Fibroblast of skin of left quadriceps (primary cell): ENCODE measurements around the gene TNFRSF6B.

Experiments
- DNase-seq, 2 experiments: peaks; one replicate each; pipeline ENCODE4 v3.0.0-alpha.2; 2013; ENCODE audit warnings: low read depth in 2 of 2

TNFRSF6B gene

GRCh38 chr20:63696306-63696627 is 185 bp upstream of the TNFRSF6B start:
- DNase-seq: no peak

- no peak for DNase-seq
These were observed 960 bp downstream of the TNFRSF6B start for GRCh38 chr20:63697357-63697867.

GRCh38 chr20:63697868-63698545 is 1.6 kb downstream of the TNFRSF6B start:
- no peak for DNase-seq

- peak; percentile 62 to 66 for DNase-seq
These were observed 2.5 kb downstream of the TNFRSF6B start for GRCh38 chr20:63698739-63699465.

GRCh38 chr20:63699466-63700198 is 3.2 kb downstream of the TNFRSF6B start:
- no peak for DNase-seq

GRCh38 chr20:63700199-63701050 is 4.0 kb downstream of the TNFRSF6B start:
- DNase-seq: no peak

- no peak for DNase-seq
These were observed 4.5 kb downstream of the TNFRSF6B start for GRCh38 chr20:63701051-63701328.

- no peak for DNase-seq
These were observed 5.0 kb downstream of the TNFRSF6B start for GRCh38 chr20:63701329-63702035.

GRCh38 chr20:63702036-63702665 is 5.7 kb downstream of the TNFRSF6B start:
- DNase-seq: no peak

GRCh38 chr20:63702751-63703470 is 6.5 kb downstream of the TNFRSF6B start:
- DNase-seq: no peak

- DNase-seq: no peak
These were observed 7.1 kb downstream of the TNFRSF6B start for GRCh38 chr20:63703471-63703975.

- no peak for DNase-seq
These were observed 7.7 kb downstream of the TNFRSF6B start for GRCh38 chr20:63703976-63704748.

- DNase-seq: no peak
These were observed 8.3 kb downstream of the TNFRSF6B start for GRCh38 chr20:63704749-63705117.

GRCh38 chr20:63705232-63706026 is 9.0 kb downstream of the TNFRSF6B start:
- DNase-seq: no peak

GRCh38 chr20:63706027-63706695 is 9.7 kb downstream of the TNFRSF6B start:
- no peak for DNase-seq

- DNase-seq: no peak
These were observed 10.6 kb downstream of the TNFRSF6B start for GRCh38 chr20:63706852-63707557.
